B cell (primary cell): Measurements from ENCODE around the gene CIAO2B. TPM values are rescaled to one million over a fixed set of nuclear protein-coding genes. Genes with fewer than 3 reads are reported as not detected.

Source experiments
- ATAC-seq: fragments of 200-7000 bp; cut with Tn5 transposase; one replicate; pipeline ENCODE4 v1.10.0; 2021; ENCODE audit warnings: low read depth, mild to moderate bottlenecking, moderate number of reproducible peaks, moderate library complexity
- CTCF ChIA-PET: fragments of 350-600 bp; sonication (Branson Sonifier 250); formaldehyde crosslinking; loops from one replicate; lab custom pipeline; 2021; ENCODE audit warnings: antibody characterized with exemption, inconsistent platforms; lab: Charles Lee
- POLR2A ChIA-PET: fragments of 350-600 bp; sonication (Branson Sonifier 250); formaldehyde crosslinking; loops from one replicate; lab custom pipeline; 2021; ENCODE audit warnings: antibody characterized with exemption; lab: Charles Lee
- DNase-seq: peaks from one replicate; pipeline ENCODE4 v3.0.0; 2013
- H2AFZ ChIP-seq: 2 replicates; pipeline ENCODE4 v1.6.1; 2012; ENCODE audit warnings: mild to moderate bottlenecking, low read depth, low read length; ENCODE audit not compliant: insufficient read depth, poor library complexity, severe bottlenecking
- H3K27ac ChIP-seq, 2 donors: 1 replicate in 1 of 2; 2 replicates in 1 of 2; pipeline ENCODE4 v1.5.1; 2012 to 2013; ENCODE audit warnings: low read length in 2 of 2, mild to moderate bottlenecking in 2 of 2, moderate library complexity in 1 of 2
- H3K27me3 ChIP-seq, 4 experiments: fragments of 200-600 bp in 1 of 4; sonication (generic) in 1 of 4; replicated peaks in 1 of 4; 1 replicate in 2 of 4; 2 replicates in 2 of 4; pipeline versions ENCODE4 v1.6.1 to v1.7.0; 2013 to 2016; ENCODE audit warnings: low read length in 3 of 4, mild to moderate bottlenecking in 2 of 4, mixed read lengths in 1 of 4, moderate library complexity in 1 of 4; ENCODE audit not compliant: insufficient read depth in 4 of 4, control insufficient read depth in 3 of 4; ENCODE audit errors: control extremely low read depth in 1 of 4
- H3K36me3 ChIP-seq, 2 experiments: replicated peaks in 1 of 2; 1 replicate in 1 of 2; 2 replicates in 1 of 2; pipeline versions ENCODE4 v1.6.1 to v1.7.1; 2013; ENCODE audit warnings: low read length in 1 of 2; ENCODE audit not compliant: insufficient read depth in 2 of 2, control insufficient read depth in 1 of 2; ENCODE audit errors: control extremely low read depth in 1 of 2, extremely low read depth in 1 of 2
- H3K4me1 ChIP-seq, 2 donors: fragments of 200-600 bp in 1 of 2; sonication (generic) in 1 of 2; 1 replicate in 1 of 2; 2 replicates in 1 of 2; pipeline versions ENCODE4 v1.5.1 to v1.6.1; 2013 to 2017; ENCODE audit warnings: low read length in 2 of 2; ENCODE audit not compliant: control insufficient read depth in 2 of 2, insufficient read depth in 2 of 2
- H3K4me2 ChIP-seq: replicated peaks from 2 replicates; pipeline ENCODE3; 2012; ENCODE audit warnings: mild to moderate bottlenecking, low read depth, low read length; ENCODE audit not compliant: poor library complexity, severe bottlenecking
- H3K4me3 ChIP-seq, 5 experiments: fragments of 200-600 bp in 1 of 5; sonication (generic) in 1 of 5; 1 replicate in 3 of 5; 2 replicates in 2 of 5; pipeline versions ENCODE4 v1.5.1 to v1.7.0; 2011 to 2016; ENCODE audit warnings: low read length in 4 of 5, mild to moderate bottlenecking in 4 of 5, low read depth in 2 of 5, control low read depth in 1 of 5, moderate library complexity in 1 of 5; ENCODE audit not compliant: insufficient read depth in 1 of 5; ENCODE audit errors: control extremely low read depth in 1 of 5, extremely low read depth in 1 of 5
- H3K79me2 ChIP-seq: fragments of 200-600 bp; sonication (generic); one replicate; pipeline ENCODE4 v1.6.0; 2016; ENCODE audit warnings: low read length; ENCODE audit not compliant: control insufficient read depth, insufficient read depth
- H3K9ac ChIP-seq: fragments of 200-600 bp; sonication (generic); 2 replicates; pipeline ENCODE4 v1.6.1; 2017; ENCODE audit warnings: mild to moderate bottlenecking, low read length, moderate library complexity
- H3K9me3 ChIP-seq, 3 donors: one replicate each; pipeline versions ENCODE4 v1.6.1 to v1.7.1; 2013; ENCODE audit warnings: low read length in 2 of 3; ENCODE audit not compliant: control insufficient read depth in 2 of 3, insufficient read depth in 1 of 3; ENCODE audit errors: control extremely low read depth in 1 of 3
- H4K20me1 ChIP-seq: 2 replicates; pipeline ENCODE4 v1.6.0; 2012; ENCODE audit warnings: mild to moderate bottlenecking, low read length; ENCODE audit not compliant: insufficient read depth, control insufficient read depth, poor library complexity, severe bottlenecking
- H3K27ac Mint-ChIP-seq: one replicate; pipeline ENCODE4 v1.8.0; 2021; ENCODE audit warnings: mixed read lengths
- H3K27me3 Mint-ChIP-seq: one replicate; pipeline ENCODE4 v1.8.0; 2021; ENCODE audit warnings: mixed read lengths
- H3K4me1 Mint-ChIP-seq: one replicate; pipeline ENCODE4 v1.8.0; 2021; ENCODE audit warnings: mixed read lengths
- H3K4me3 Mint-ChIP-seq: one replicate; pipeline ENCODE4 v1.8.0; 2021; ENCODE audit warnings: mixed read lengths
- H3K9me3 Mint-ChIP-seq: one replicate; pipeline ENCODE4 v1.8.0; 2022; ENCODE audit warnings: mixed read lengths; ENCODE audit not compliant: insufficient read depth
- EZH2 ChIP-seq: IDR thresholded peaks from 2 replicates; pipeline ENCODE4 v1.6.1; 2012; ENCODE audit warnings: borderline replicate concordance, low read depth, mild to moderate bottlenecking, moderate library complexity, low read length; ENCODE audit not compliant: insufficient read depth, poor library complexity, severe bottlenecking
- WGBS: methylation state at CpG from one replicate; pipeline ENCODE4 v1.1.5; 2013; ENCODE audit warnings: missing lambda C conversion rate; ENCODE audit not compliant: insufficient coverage; 5-methylcytosine and 5-hydroxymethylcytosine counted together
- intact Hi-C: fragments of 100-400 bp; cut with micrococcal nuclease; formaldehyde crosslinking; loops from one replicate; pipeline ENCODE4 v1.10.0; 2022
- polyA plus RNA-seq: library from polyadenylated mRNA; depleted of rRNA; stranded (reverse); fragments of >200 nt; gene quantifications from 2 replicates; pipeline ENCODE4 v1.2.3, GENCODE V29; 2012
- total RNA-seq, 2 donors: library from RNA; stranded (reverse); fragments of 120-200 nt in 1 of 2; gene quantifications; 1 replicate in 1 of 2; 2 replicates in 1 of 2; pipeline versions ENCODE4 v1.2.3 to v1.2.4, GENCODE V29; 2013 to 2022
- TF ChIP-seq, protein P1 (sequence below): fragments of 200-600 bp; IDR thresholded peaks from one replicate; pipeline ENCODE4 v1.8.0; 2022; ENCODE audit warnings: antibody characterized with exemption, mild to moderate bottlenecking

The CIAO2B gene
- total and polyA plus RNA-seq, 2 donors (not counting 1 experiment from before 2014, with no cell fraction given): 60.6 to 159 TPM

DNA sequence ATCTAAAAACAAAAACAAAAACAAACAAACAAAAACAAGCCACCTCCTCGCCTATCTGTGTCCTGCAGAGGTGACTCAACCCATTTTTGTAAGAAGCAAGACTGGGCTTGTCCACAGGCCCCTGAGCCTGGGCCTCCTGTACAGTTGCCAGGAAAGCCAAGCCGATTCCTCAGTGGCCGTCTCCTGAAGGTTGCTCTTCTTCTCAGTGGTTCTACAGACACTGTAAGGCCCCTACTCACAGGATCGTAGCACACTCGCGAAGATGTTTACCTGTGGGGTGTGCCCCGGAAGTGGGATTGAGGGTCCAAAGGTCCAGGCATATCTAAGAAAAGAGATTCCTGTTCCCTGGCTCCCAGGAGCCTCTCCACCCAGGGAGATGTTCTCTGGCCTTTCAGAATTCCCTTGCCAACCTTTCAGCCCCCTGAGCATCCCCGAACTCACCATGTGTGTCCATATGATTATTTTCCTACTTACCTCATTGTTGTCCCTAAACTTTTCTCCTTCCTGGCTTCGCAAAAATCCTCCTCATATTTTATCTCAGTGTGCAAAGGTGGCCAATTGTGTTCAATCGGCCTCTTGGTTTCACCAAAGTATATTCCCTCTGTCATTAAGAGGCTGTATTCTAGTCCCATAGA lies 19.4 kb upstream of the CIAO2B start:
- Histone ChIP-seq H3K4me2 (no peak overlapping the region), H3K27me3 (peaks cover 0 to 28% (median 16%) of the 10 kb centered on the region in 4 experiments), H4K20me1 (no peaks in the 10 kb centered on the region), H3K79me2 (no peaks in the 10 kb centered on the region), H3K36me3 (no peaks in the 10 kb centered on the region), H3K9me3 (peaks cover 0 to 6% (median 0%) of the 10 kb centered on the region in 3 donors), H3K4me1 (peaks cover 5 to 10% of the 10 kb centered on the region in 2 donors), H3K9ac (no peak overlapping the region), H3K27ac (no peak overlapping the region), H2AFZ (no peak overlapping the region), H3K4me3 (no peak overlapping the region)
- H3K27me3 Mint-ChIP-seq: peaks cover 58% of the 10 kb centered on the region
- ChIA-PET POLR2A (interaction anchor here (0.6 to 0.7 kb wide), 3 partner anchors 60 to 543 kb away, joined by 3 read pairs; no protein-coding TSS in a partner anchor), CTCF (interaction anchor here (0.6 to 1.7 kb wide), 13 partner anchors 10 to 1431 kb away, joined by 3 to 14 read pairs (median 4); no protein-coding TSS in a partner anchor)
- intact Hi-C loops: loop anchor here (1.0 to 2.0 kb wide), 3 partner anchors 58 to 232 kb away; no protein-coding TSS in a partner anchor
- no peaks in the 10 kb centered on the region for H3K9me3 Mint-ChIP-seq
- H3K4me3 Mint-ChIP-seq: no peak overlapping the region
- H3K27ac Mint-ChIP-seq: no peak overlapping the region
- TF ChIP-seq EZH2: no peak
- TF ChIP-seq, protein P1, sequence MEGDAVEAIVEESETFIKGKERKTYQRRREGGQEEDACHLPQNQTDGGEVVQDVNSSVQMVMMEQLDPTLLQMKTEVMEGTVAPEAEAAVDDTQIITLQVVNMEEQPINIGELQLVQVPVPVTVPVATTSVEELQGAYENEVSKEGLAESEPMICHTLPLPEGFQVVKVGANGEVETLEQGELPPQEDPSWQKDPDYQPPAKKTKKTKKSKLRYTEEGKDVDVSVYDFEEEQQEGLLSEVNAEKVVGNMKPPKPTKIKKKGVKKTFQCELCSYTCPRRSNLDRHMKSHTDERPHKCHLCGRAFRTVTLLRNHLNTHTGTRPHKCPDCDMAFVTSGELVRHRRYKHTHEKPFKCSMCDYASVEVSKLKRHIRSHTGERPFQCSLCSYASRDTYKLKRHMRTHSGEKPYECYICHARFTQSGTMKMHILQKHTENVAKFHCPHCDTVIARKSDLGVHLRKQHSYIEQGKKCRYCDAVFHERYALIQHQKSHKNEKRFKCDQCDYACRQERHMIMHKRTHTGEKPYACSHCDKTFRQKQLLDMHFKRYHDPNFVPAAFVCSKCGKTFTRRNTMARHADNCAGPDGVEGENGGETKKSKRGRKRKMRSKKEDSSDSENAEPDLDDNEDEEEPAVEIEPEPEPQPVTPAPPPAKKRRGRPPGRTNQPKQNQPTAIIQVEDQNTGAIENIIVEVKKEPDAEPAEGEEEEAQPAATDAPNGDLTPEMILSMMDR: no peak
- 83% methylated on average over 9 of the region's 10 CpGs for WGBS
- H3K4me1 Mint-ChIP-seq: peaks cover 2% of the 10 kb centered on the region
- DNase-seq: no peak
- ATAC-seq: no peak
